GM23248 (cell line): Measurements from ENCODE around the gene HAPLN2.

Experiments
- EZH2 ChIP-seq: fragments of 200-600 bp; sonication (generic); IDR thresholded peaks from 2 replicates; pipeline ENCODE4 v1.6.1; 2018; ENCODE audit warnings: antibody characterized with exemption, mild to moderate bottlenecking; ENCODE audit not compliant: insufficient read depth, poor library complexity, severe bottlenecking
- EZH2phosphoT487 ChIP-seq: fragments of 200-600 bp; sonication (generic); IDR thresholded peaks from 2 replicates; pipeline ENCODE4 v1.6.1; 2018; ENCODE audit warnings: antibody characterized with exemption, moderate library complexity, mild to moderate bottlenecking, low read depth; ENCODE audit not compliant: insufficient read depth

GRCh38 chr1:156624814-156625435, 5.7 kb downstream of the HAPLN2 start:
- TF ChIP-seq EZH2 = no peak
- no peak; the same call in none of the 2 replicates for TF ChIP-seq EZH2phosphoT487
